CD4-positive, CD25-positive, alpha-beta regulatory T cell (primary cell): Measurements from ENCODE around the gene CHSY3. TPM values are rescaled to one million over a fixed set of nuclear protein-coding genes. Genes with fewer than 3 reads are reported as not detected.

Source experiments
- ATAC-seq, 2 donors: fragments of 150-1000 bp; cut with Tn5 transposase; one replicate each; pipeline ENCODE4 v1.10.0; 2021; ENCODE audit warnings: low read depth in 2 of 2, moderate number of reproducible peaks in 2 of 2, moderate library complexity in 1 of 2
- DNase-seq, 3 donors: peaks; one replicate each; pipeline versions ENCODE4 v3.0.0 to v3.0.0-alpha.2; 2012 to 2022; ENCODE audit warnings: mixed read lengths in 1 of 3
- H3K27ac ChIP-seq: one replicate; pipeline ENCODE4 v1.7.0; 2013; ENCODE audit warnings: mild to moderate bottlenecking, low read length; ENCODE audit not compliant: insufficient read depth, poor library complexity, severe bottlenecking
- H3K27me3 ChIP-seq: one replicate; pipeline ENCODE4 v1.7.0; 2013; ENCODE audit warnings: low read length; ENCODE audit not compliant: control insufficient read depth, insufficient read depth
- H3K36me3 ChIP-seq: one replicate; pipeline ENCODE4 v1.7.0; 2013; ENCODE audit warnings: mild to moderate bottlenecking, low read length, moderate library complexity; ENCODE audit not compliant: control insufficient read depth, insufficient read depth
- H3K4me1 ChIP-seq: 2 replicates; pipeline ENCODE4 v1.7.0; 2013; ENCODE audit warnings: mild to moderate bottlenecking, low read length; ENCODE audit not compliant: insufficient read depth, control insufficient read depth, poor library complexity, severe bottlenecking
- H3K4me3 ChIP-seq: one replicate; pipeline ENCODE4 v1.7.0; 2013; ENCODE audit warnings: low read depth, mild to moderate bottlenecking, low read length, moderate library complexity
- H3K9me3 ChIP-seq, 2 experiments: 1 replicate in 1 of 2; 2 replicates in 1 of 2; pipeline ENCODE4 v1.7.0; 2013; ENCODE audit warnings: low read length in 2 of 2, mild to moderate bottlenecking in 1 of 2, moderate library complexity in 1 of 2; ENCODE audit not compliant: control insufficient read depth in 2 of 2
- H3K27ac Mint-ChIP-seq, 3 donors: one replicate each; pipeline ENCODE4 v1.8.0; 2020 to 2022; ENCODE audit warnings: mild to moderate bottlenecking in 3 of 3, mixed read lengths in 3 of 3, moderate library complexity in 2 of 3
- H3K27me3 Mint-ChIP-seq: one replicate; pipeline ENCODE4 v1.8.0; 2022; ENCODE audit warnings: mild to moderate bottlenecking, mixed read lengths
- H3K36me3 Mint-ChIP-seq: one replicate; pipeline ENCODE4 v1.8.0; 2020; ENCODE audit warnings: mixed read lengths
- H3K4me1 Mint-ChIP-seq, 4 donors: one replicate each; pipeline ENCODE4 v1.8.0; 2020 to 2022; ENCODE audit warnings: mixed read lengths in 4 of 4, mild to moderate bottlenecking in 1 of 4
- H3K4me3 Mint-ChIP-seq, 4 donors: one replicate each; pipeline ENCODE4 v1.8.0; 2020 to 2022; ENCODE audit warnings: mild to moderate bottlenecking in 4 of 4, mixed read lengths in 4 of 4, moderate library complexity in 3 of 4
- H3K9me3 Mint-ChIP-seq, 7 donors: one replicate each; pipeline ENCODE4 v1.8.0; 2020 to 2022; ENCODE audit warnings: mixed read lengths in 7 of 7, mild to moderate bottlenecking in 3 of 7, moderate library complexity in 2 of 7
- polyA plus RNA-seq, 4 donors: library from polyadenylated mRNA; unstranded; fragments of 300-500 nt; fragmentation: Illumina TruSeq; gene quantifications; one replicate each; pipeline ENCODE4 v1.2.3, GENCODE V29; 2021
- total RNA-seq: library from RNA; stranded (reverse); gene quantifications from one replicate; pipeline ENCODE4 v1.2.3, GENCODE V29; 2022

Gene CHSY3
- total and polyA plus RNA-seq, 5 donors from 2014 or later, result 0.14 TPM; not detected in 4

GRCh38 chr5:129973716-129974426 is 69.6 kb downstream of the CHSY3 start:
- Histone ChIP-seq H3K27ac (no peak overlapping the region), H3K36me3 (no peaks in the 10 kb centered on the region), H3K4me3 (no peak overlapping the region), H3K4me1 (no peaks in the 10 kb centered on the region), H3K9me3 (no peaks in the 10 kb centered on the region), H3K27me3 (no peaks in the 10 kb centered on the region)
- no peaks in the 10 kb centered on the region for H3K27me3 Mint-ChIP-seq
- peaks cover 0 to 2% (median 0%) of the 10 kb centered on the region in 7 donors for H3K9me3 Mint-ChIP-seq
- no peak overlapping the region for H3K27ac Mint-ChIP-seq
- ATAC-seq, result no peak
- H3K4me1 Mint-ChIP-seq, result no peaks in the 10 kb centered on the region
- H3K4me3 Mint-ChIP-seq, result no peak overlapping the region
- DNase-seq, result no peak
- no peaks in the 10 kb centered on the region for H3K36me3 Mint-ChIP-seq

GRCh38 chr5:129977810-129978209 is 73.5 kb downstream of the CHSY3 start:
- peaks cover 0 to 9% (median 1%) of the 10 kb centered on the region in 7 donors for H3K9me3 Mint-ChIP-seq
- H3K27ac ChIP-seq, result no peak overlapping the region
- H3K4me3 Mint-ChIP-seq, result no peak overlapping the region
- H3K4me3 ChIP-seq, result no peak overlapping the region
- no peak overlapping the region for H3K27ac Mint-ChIP-seq
- H3K4me1 ChIP-seq, result no peaks in the 10 kb centered on the region
- no peaks in the 10 kb centered on the region for H3K36me3 ChIP-seq
- ATAC-seq (no peak), DNase-seq (no peak)
- H3K27me3 Mint-ChIP-seq, result no peaks in the 10 kb centered on the region
- H3K36me3 Mint-ChIP-seq, result no peaks in the 10 kb centered on the region
- no peaks in the 10 kb centered on the region for H3K9me3 ChIP-seq
- no peaks in the 10 kb centered on the region for H3K27me3 ChIP-seq
- H3K4me1 Mint-ChIP-seq, result no peaks in the 10 kb centered on the region

GRCh38 chr5:129978270-129978669 is 74.0 kb downstream of the CHSY3 start:
- H3K4me1 Mint-ChIP-seq, result no peaks in the 10 kb centered on the region
- no peak overlapping the region for H3K27ac ChIP-seq
- H3K27me3 Mint-ChIP-seq, result no peaks in the 10 kb centered on the region
- no peak for DNase-seq
- no peak overlapping the region for H3K4me3 Mint-ChIP-seq
- H3K36me3 ChIP-seq, result no peaks in the 10 kb centered on the region
- H3K27me3 ChIP-seq, result no peaks in the 10 kb centered on the region
- H3K9me3 Mint-ChIP-seq, result peaks cover 0 to 9% (median 1%) of the 10 kb centered on the region in 7 donors
- no peaks in the 10 kb centered on the region for H3K9me3 ChIP-seq
- H3K4me1 ChIP-seq, result no peaks in the 10 kb centered on the region
- no peak for ATAC-seq
- no peak overlapping the region for H3K27ac Mint-ChIP-seq
- H3K36me3 Mint-ChIP-seq, result no peaks in the 10 kb centered on the region
- no peak overlapping the region for H3K4me3 ChIP-seq

- no peaks in the 10 kb centered on the region for H3K27me3 ChIP-seq
- peaks cover 3 to 5% of the 10 kb centered on the region in 2 experiments for H3K9me3 ChIP-seq
- H3K4me3 Mint-ChIP-seq, result no peak overlapping the region
- H3K27me3 Mint-ChIP-seq, result no peaks in the 10 kb centered on the region
- no peak overlapping the region for H3K4me3 ChIP-seq
- H3K4me1 ChIP-seq, result no peaks in the 10 kb centered on the region
- ATAC-seq, result no peak
- H3K27ac Mint-ChIP-seq, result no peak overlapping the region
- DNase-seq, result no peak
- no peak overlapping the region for H3K27ac ChIP-seq
- no peaks in the 10 kb centered on the region for H3K36me3 ChIP-seq
- peaks cover 0 to 5% (median 0%) of the 10 kb centered on the region in 4 donors for H3K4me1 Mint-ChIP-seq
- no peaks in the 10 kb centered on the region for H3K36me3 Mint-ChIP-seq
- H3K9me3 Mint-ChIP-seq, result peaks cover 1 to 29% (median 13%) of the 10 kb centered on the region in 7 donors
These were observed 84.2 kb downstream of the CHSY3 start for GRCh38 chr5:129988453-129988852.

- Mint-ChIP-seq H3K9me3 (peaks cover 0 to 14% (median 4%) of the 10 kb centered on the region in 7 donors), H3K36me3 (no peaks in the 10 kb centered on the region), H3K27me3 (no peaks in the 10 kb centered on the region), H3K4me3 (no peak overlapping the region), H3K4me1 (no peaks in the 10 kb centered on the region), H3K27ac (no peak overlapping the region)
- no peaks in the 10 kb centered on the region for H3K9me3 ChIP-seq
- ATAC-seq, result no peak
- no peak overlapping the region for H3K4me3 ChIP-seq
- H3K4me1 ChIP-seq, result no peaks in the 10 kb centered on the region
- DNase-seq, result no peak
- H3K36me3 ChIP-seq, result no peaks in the 10 kb centered on the region
- no peak overlapping the region for H3K27ac ChIP-seq
- no peaks in the 10 kb centered on the region for H3K27me3 ChIP-seq
These were observed 87.5 kb downstream of the CHSY3 start for GRCh38 chr5:129991780-129992179.

- Mint-ChIP-seq H3K27me3 (no peaks in the 10 kb centered on the region), H3K36me3 (no peaks in the 10 kb centered on the region), H3K9me3 (peaks cover 0 to 9% (median 3%) of the 10 kb centered on the region in 7 donors), H3K4me1 (no peaks in the 10 kb centered on the region), H3K4me3 (no peak overlapping the region), H3K27ac (no peak overlapping the region)
- no peaks in the 10 kb centered on the region for H3K9me3 ChIP-seq
- H3K4me1 ChIP-seq, result no peaks in the 10 kb centered on the region
- H3K36me3 ChIP-seq, result no peaks in the 10 kb centered on the region
- H3K4me3 ChIP-seq, result no peak overlapping the region
- no peak for DNase-seq
- H3K27me3 ChIP-seq, result no peaks in the 10 kb centered on the region
- H3K27ac ChIP-seq, result no peak overlapping the region
- ATAC-seq, result no peak
These were observed 92.6 kb downstream of the CHSY3 start for GRCh38 chr5:129996896-129997295.

GRCh38 chr5:130000460-130000859 is 96.2 kb downstream of the CHSY3 start:
- Histone ChIP-seq H3K27ac (no peak overlapping the region), H3K4me3 (no peak overlapping the region), H3K27me3 (no peaks in the 10 kb centered on the region), H3K9me3 (no peaks in the 10 kb centered on the region), H3K36me3 (no peaks in the 10 kb centered on the region), H3K4me1 (no peaks in the 10 kb centered on the region)
- Mint-ChIP-seq H3K27me3 (no peaks in the 10 kb centered on the region), H3K27ac (no peak overlapping the region), H3K4me3 (no peak overlapping the region), H3K9me3 (peaks cover 0 to 4% (median 1%) of the 10 kb centered on the region in 7 donors), H3K4me1 (no peaks in the 10 kb centered on the region), H3K36me3 (no peaks in the 10 kb centered on the region)
- ATAC-seq (no peak), DNase-seq (no peak)

- H3K27me3 ChIP-seq, result no peaks in the 10 kb centered on the region
- DNase-seq (no peak), ATAC-seq (no peak)
- H3K27ac Mint-ChIP-seq, result no peak overlapping the region
- no peaks in the 10 kb centered on the region for H3K4me1 Mint-ChIP-seq
- no peaks in the 10 kb centered on the region for H3K36me3 ChIP-seq
- no peaks in the 10 kb centered on the region for H3K27me3 Mint-ChIP-seq
- peaks cover 0 to 1% of the 10 kb centered on the region in 2 experiments for H3K9me3 ChIP-seq
- no peaks in the 10 kb centered on the region for H3K4me1 ChIP-seq
- H3K27ac ChIP-seq, result no peak overlapping the region
- H3K4me3 ChIP-seq, result no peak overlapping the region
- H3K36me3 Mint-ChIP-seq, result no peaks in the 10 kb centered on the region
- H3K4me3 Mint-ChIP-seq, result no peak overlapping the region
- H3K9me3 Mint-ChIP-seq, result peaks cover 0 to 3% (median 0%) of the 10 kb centered on the region in 7 donors
These were observed 97.9 kb downstream of the CHSY3 start for GRCh38 chr5:130002183-130002582.
